ENCODE results near the gene NIBAN1. TPM values are rescaled to one million over a fixed set of nuclear protein-coding genes. Genes with fewer than 3 reads are reported as not detected.
A peak's percentile ranks its signal among the peaks of the same experiment; 100 is the strongest.

Gene NIBAN1
- total RNA-seq, 1 experiment from 2014 or later: 19.5 TPM

- H3K27ac Mint-ChIP-seq (ENCODE audit: unreplicated experiment): no peak overlapping the region
- no peaks in the 10 kb centered on the region for H3K9me3 Mint-ChIP-seq (ENCODE audit: low read depth, unreplicated experiment)
- CTCF ChIA-PET: no interaction called here
- no peaks in the 10 kb centered on the region for H3K27me3 Mint-ChIP-seq (ENCODE audit: unreplicated experiment)
- peaks cover 5% of the 10 kb centered on the region for H3K36me3 Mint-ChIP-seq (ENCODE audit: insufficient read depth, unreplicated experiment)
- no TSS peak for BruUV-seq (replicated peaks)
- no peak for TF ChIP-seq CTCF (IDR thresholded peaks at IDR 0.05; ENCODE audit: unreplicated experiment)
- peaks cover 13% of the 10 kb centered on the region for H3K4me1 Mint-ChIP-seq (ENCODE audit: low read depth, unreplicated experiment)
- intact Hi-C loops (cut with micrococcal nuclease; ENCODE audit: unreplicated experiment): no loop called here
- no peak overlapping the region for H3K4me3 Mint-ChIP-seq (ENCODE audit: low read depth, unreplicated experiment)
- no peak for DNase-seq
Observed at GRCh38 chr1:184932319-184932718, 42.0 kb downstream of the NIBAN1 start.

GRCh38 chr1:184931566-184931965 is 42.7 kb downstream of the NIBAN1 start:
- CTCF ChIA-PET: no interaction called here
- no TSS peak for BruUV-seq (replicated peaks)
- H3K4me1 Mint-ChIP-seq (ENCODE audit: low read depth, unreplicated experiment): peaks cover 13% of the 10 kb centered on the region
- H3K9me3 Mint-ChIP-seq (ENCODE audit: low read depth, unreplicated experiment): no peaks in the 10 kb centered on the region
- no peak overlapping the region for H3K27ac Mint-ChIP-seq (ENCODE audit: unreplicated experiment)
- no peak for TF ChIP-seq CTCF (IDR thresholded peaks at IDR 0.05; ENCODE audit: unreplicated experiment)
- peaks cover 5% of the 10 kb centered on the region for H3K36me3 Mint-ChIP-seq (ENCODE audit: insufficient read depth, unreplicated experiment)
- intact Hi-C loops (cut with micrococcal nuclease; ENCODE audit: unreplicated experiment): no loop called here
- DNase-seq: no peak
- H3K4me3 Mint-ChIP-seq (ENCODE audit: low read depth, unreplicated experiment): no peak overlapping the region
- no peaks in the 10 kb centered on the region for H3K27me3 Mint-ChIP-seq (ENCODE audit: unreplicated experiment)

GRCh38 chr1:184930645-184931044 is 43.7 kb downstream of the NIBAN1 start:
- Mint-ChIP-seq H3K4me1 (ENCODE audit: low read depth, unreplicated experiment) (peaks cover 13% of the 10 kb centered on the region), H3K27me3 (ENCODE audit: unreplicated experiment) (no peaks in the 10 kb centered on the region), H3K4me3 (ENCODE audit: low read depth, unreplicated experiment) (no peak overlapping the region), H3K27ac (ENCODE audit: unreplicated experiment) (no peak overlapping the region), H3K36me3 (ENCODE audit: insufficient read depth, unreplicated experiment) (peaks cover 5% of the 10 kb centered on the region), H3K9me3 (ENCODE audit: low read depth, unreplicated experiment) (no peaks in the 10 kb centered on the region)
- BruUV-seq (replicated peaks): no TSS peak
- no peak for DNase-seq
- CTCF ChIA-PET: interaction anchor here (0.7 kb wide), 1 partner anchor 145 kb away, joined by 4 read pairs; no protein-coding TSS in a partner anchor
- intact Hi-C loops (cut with micrococcal nuclease; ENCODE audit: unreplicated experiment): no loop called here
- TF ChIP-seq CTCF (IDR thresholded peaks at IDR 0.05; ENCODE audit: unreplicated experiment): no peak

GRCh38 chr1:184930232-184930631 is 44.1 kb downstream of the NIBAN1 start:
- H3K9me3 Mint-ChIP-seq (ENCODE audit: low read depth, unreplicated experiment): no peaks in the 10 kb centered on the region
- H3K4me3 Mint-ChIP-seq (ENCODE audit: low read depth, unreplicated experiment): peak overlapping the region; percentile 40
- H3K4me1 Mint-ChIP-seq (ENCODE audit: low read depth, unreplicated experiment): peaks cover 13% of the 10 kb centered on the region
- BruUV-seq (replicated peaks): no TSS peak
- H3K27me3 Mint-ChIP-seq (ENCODE audit: unreplicated experiment): no peaks in the 10 kb centered on the region
- no peak for TF ChIP-seq CTCF (IDR thresholded peaks at IDR 0.05; ENCODE audit: unreplicated experiment)
- H3K27ac Mint-ChIP-seq (ENCODE audit: unreplicated experiment): peak overlapping the region; percentile 66
- CTCF ChIA-PET: interaction anchor here (0.7 kb wide), 1 partner anchor 145 kb away, joined by 4 read pairs; no protein-coding TSS in a partner anchor
- peaks cover 5% of the 10 kb centered on the region for H3K36me3 Mint-ChIP-seq (ENCODE audit: insufficient read depth, unreplicated experiment)
- intact Hi-C loops (cut with micrococcal nuclease; ENCODE audit: unreplicated experiment): no loop called here
- DNase-seq: no peak
